Measurements from ENCODE around the gene NECTIN1. TPM values are rescaled to one million over a fixed set of nuclear protein-coding genes. Genes with fewer than 3 reads are reported as not detected.

The NECTIN1 gene
- total and polyA plus RNA-seq, 7 donors = 0.42 to 3.5 (median 1.7) TPM

GRCh38 chr11:119747868-119748660 lies 19.1 kb upstream of the NECTIN1 start:
- WGBS, 3 donors = 86 to 92% (median 89%) methylated on average over 15 of the region's 15 CpGs

GRCh38 chr11:119745776-119746535 lies 17.0 kb upstream of the NECTIN1 start:
- Histone ChIP-seq H3K4me1 (no peaks in the 10 kb centered on the region), H3K36me3 (ENCODE audit: insufficient read depth in 1 of 2, low read depth in 1 of 2) (no peaks in the 10 kb centered on the region), H3K9me3 (no peaks in the 10 kb centered on the region), H3K27ac (no peak overlapping the region), H3K27me3 (ENCODE audit: insufficient read depth in 3 of 3, low read length in 2 of 3) (peaks cover 0 to 30% (median 8%) of the 10 kb centered on the region in 3 donors), H3K4me3 (no peak overlapping the region)
- no peak for TF ChIP-seq CTCF (IDR thresholded peaks at IDR 0.05)
- WGBS, 3 donors = 82 to 85% (median 83%) methylated on average over 16 of the region's 16 CpGs
- intact Hi-C loops (cut with DNase I) = no loop called here
- DNase-seq = no peak
- ATAC-seq = no peak

More at GRCh38 chr11:119747868-119748660, 19.1 kb upstream of the NECTIN1 start:
- Histone ChIP-seq H3K27ac (no peak overlapping the region), H3K36me3 (ENCODE audit: insufficient read depth in 1 of 2, low read depth in 1 of 2) (no peaks in the 10 kb centered on the region), H3K4me1 (no peaks in the 10 kb centered on the region), H3K4me3 (no peak overlapping the region), H3K27me3 (ENCODE audit: insufficient read depth in 3 of 3, low read length in 2 of 3) (peaks cover 0 to 15% (median 3%) of the 10 kb centered on the region in 3 donors), H3K9me3 (no peaks in the 10 kb centered on the region)
- DNase-seq (no peak), ATAC-seq (no peak)
- intact Hi-C loops (cut with DNase I) = no loop called here
- no peak for TF ChIP-seq CTCF (IDR thresholded peaks at IDR 0.05)

GRCh38 chr11:119745112-119745511 lies 16.1 kb upstream of the NECTIN1 start:
- 78 to 87% (median 84%) methylated on average over 5 of the region's 5 CpGs for WGBS, 3 donors
- intact Hi-C loops (cut with DNase I) = no loop called here

GRCh38 chr11:119744577-119744976 lies 15.6 kb upstream of the NECTIN1 start:
- Histone ChIP-seq H3K27ac (no peak overlapping the region), H3K36me3 (ENCODE audit: insufficient read depth in 1 of 2, low read depth in 1 of 2) (no peaks in the 10 kb centered on the region), H3K4me3 (no peak overlapping the region), H3K9me3 (no peaks in the 10 kb centered on the region), H3K4me1 (no peaks in the 10 kb centered on the region), H3K27me3 (ENCODE audit: insufficient read depth in 3 of 3, low read length in 2 of 3) (peaks cover 0 to 42% (median 9%) of the 10 kb centered on the region in 3 donors)
- DNase-seq (no peak), ATAC-seq (no peak)
- 90 to 98% (median 95%) methylated on average over 2 of the region's 2 CpGs for WGBS, 3 donors
- TF ChIP-seq CTCF (IDR thresholded peaks at IDR 0.05) = no peak
- intact Hi-C loops (cut with DNase I) = no loop called here

More at GRCh38 chr11:119745112-119745511, 16.1 kb upstream of the NECTIN1 start:
- Histone ChIP-seq H3K4me3 (no peak overlapping the region), H3K36me3 (ENCODE audit: insufficient read depth in 1 of 2, low read depth in 1 of 2) (no peaks in the 10 kb centered on the region), H3K27me3 (ENCODE audit: insufficient read depth in 3 of 3, low read length in 2 of 3) (peaks cover 0 to 37% (median 9%) of the 10 kb centered on the region in 3 donors), H3K27ac (no peak overlapping the region), H3K4me1 (no peaks in the 10 kb centered on the region), H3K9me3 (no peaks in the 10 kb centered on the region)
- no peak for DNase-seq
- no peak for TF ChIP-seq CTCF (IDR thresholded peaks at IDR 0.05)
- no peak for ATAC-seq

Data from psoas muscle (tissue), 8 donors.